ENCODE measurements around the gene PPTC7. TPM values are rescaled to one million over a fixed set of nuclear protein-coding genes. Genes with fewer than 3 reads are reported as not detected.
A peak's percentile ranks its signal among the peaks of the same experiment; 100 is the strongest.

The PPTC7 gene
- total and polyA plus RNA-seq, 10 of the 15 experiments (the other 5 are each of a cell fraction or from before 2014, with no cell fraction given), result 4.0 to 69.6 (median 12.3) TPM

DNA sequence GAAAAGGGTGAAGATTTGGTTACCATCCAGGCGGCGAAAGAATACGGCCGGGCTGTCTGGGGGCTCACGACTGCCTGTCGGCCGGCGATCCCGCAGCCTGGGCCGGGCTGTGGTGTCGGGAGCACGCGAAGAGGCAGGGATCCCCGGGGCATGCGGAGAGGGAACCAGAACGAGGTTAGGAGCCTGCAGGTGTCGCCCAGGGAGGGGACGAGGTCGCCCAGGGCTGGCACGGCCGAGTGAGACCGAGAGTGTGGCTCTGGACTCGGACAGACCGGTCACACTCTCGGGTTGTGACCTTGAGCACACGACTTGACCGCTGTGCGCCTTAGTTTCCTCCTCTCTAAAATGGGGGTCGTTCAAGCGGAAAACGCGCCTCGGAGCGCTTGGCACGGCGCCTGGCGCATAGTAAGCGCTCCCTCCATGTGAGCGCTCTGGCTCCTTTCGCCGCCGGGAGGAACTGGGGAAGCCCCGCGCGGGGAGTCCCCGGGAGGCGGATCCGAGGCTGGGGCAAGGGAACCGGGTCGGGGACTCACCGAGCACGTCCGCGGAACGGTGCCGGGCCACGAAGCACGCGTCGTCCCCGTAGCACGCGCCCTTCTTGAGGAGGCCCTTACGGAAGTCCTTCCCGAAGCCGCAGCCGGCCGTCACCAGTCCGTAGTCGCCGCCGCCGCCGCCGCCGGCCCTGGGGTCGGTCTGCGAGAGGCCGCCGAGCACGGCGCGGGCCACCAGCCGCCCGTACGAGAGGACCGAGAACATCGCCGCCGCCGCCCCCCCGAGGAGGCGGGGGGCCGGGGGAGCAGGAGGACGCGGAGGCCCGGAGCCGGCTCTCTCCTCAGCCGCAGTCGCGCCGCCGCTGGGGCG, 612 bp downstream of the PPTC7 start (continued):
- TF ChIP-seq, protein P1, sequence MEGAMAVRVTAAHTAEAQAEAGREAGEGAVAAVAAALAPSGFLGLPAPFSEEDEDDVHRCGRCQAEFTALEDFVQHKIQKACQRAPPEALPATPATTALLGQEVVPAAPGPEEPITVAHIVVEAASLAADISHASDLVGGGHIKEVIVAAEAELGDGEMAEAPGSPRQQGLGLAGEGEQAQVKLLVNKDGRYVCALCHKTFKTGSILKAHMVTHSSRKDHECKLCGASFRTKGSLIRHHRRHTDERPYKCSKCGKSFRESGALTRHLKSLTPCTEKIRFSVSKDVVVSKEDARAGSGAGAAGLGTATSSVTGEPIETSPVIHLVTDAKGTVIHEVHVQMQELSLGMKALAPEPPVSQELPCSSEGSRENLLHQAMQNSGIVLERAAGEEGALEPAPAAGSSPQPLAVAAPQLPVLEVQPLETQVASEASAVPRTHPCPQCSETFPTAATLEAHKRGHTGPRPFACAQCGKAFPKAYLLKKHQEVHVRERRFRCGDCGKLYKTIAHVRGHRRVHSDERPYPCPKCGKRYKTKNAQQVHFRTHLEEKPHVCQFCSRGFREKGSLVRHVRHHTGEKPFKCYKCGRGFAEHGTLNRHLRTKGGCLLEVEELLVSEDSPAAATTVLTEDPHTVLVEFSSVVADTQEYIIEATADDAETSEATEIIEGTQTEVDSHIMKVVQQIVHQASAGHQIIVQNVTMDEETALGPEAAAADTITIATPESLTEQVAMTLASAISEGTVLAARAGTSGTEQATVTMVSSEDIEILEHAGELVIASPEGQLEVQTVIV (IDR thresholded peaks at IDR 0.05; ENCODE audit: borderline replicate concordance, partially characterized antibody), result no peak
- TF ChIP-seq SIN3A (IDR thresholded peaks at IDR 0.05; ENCODE audit: low read depth, low read length) (no peak; the same call in 1 of the 2 replicates), KDM1A (IDR thresholded peaks at IDR 0.05; ENCODE audit: borderline replicate concordance) (no peak), POLR2AphosphoS5 (IDR thresholded peaks at IDR 0.05; ENCODE audit: low read length) (peak; percentile 61; the same call in 1 of the 2 replicates), SMAD1 (IDR thresholded peaks at IDR 0.05; ENCODE audit: low read depth, partially characterized antibody) (no peak), BCL3 (IDR thresholded peaks at IDR 0.05; ENCODE audit: borderline replicate concordance, insufficient read depth, low read depth, low read length, poor library complexity, severe bottlenecking) (peak; percentile 46), POU2F2 (IDR thresholded peaks at IDR 0.05; ENCODE audit: borderline replicate concordance, low read depth, low read length) (0 out of 3 replicates have a peak, but pooled peaks have one; percentile 31), PAX5 (IDR thresholded peaks at IDR 0.05; ENCODE audit: borderline replicate concordance, low read depth, low read length) (peak; percentile 87), RFX5 (IDR thresholded peaks at IDR 0.05; ENCODE audit: low read depth, low read length) (no peak), ZNF217 (IDR thresholded peaks at IDR 0.05) (peak; percentile 54; the same call in 1 of the 2 replicates), MLLT1 (IDR thresholded peaks at IDR 0.05) (peak; percentile 92), EP300 (IDR thresholded peaks at IDR 0.05; ENCODE audit: borderline replicate concordance in 1 of 2, control insufficient read depth in 1 of 2, low read depth in 2 of 2, low read length in 2 of 2) (peak in 1 of 2 experiments; percentile 26; a peak in 1 of 4 replicates), IKZF1 (conservative IDR thresholded peaks at IDR 0.05) (peak; percentile 76), TAF1 (IDR thresholded peaks at IDR 0.05; ENCODE audit: borderline replicate concordance, low read depth, low read length) (peak; percentile 58)
- TF ChIP-seq, protein P2, sequence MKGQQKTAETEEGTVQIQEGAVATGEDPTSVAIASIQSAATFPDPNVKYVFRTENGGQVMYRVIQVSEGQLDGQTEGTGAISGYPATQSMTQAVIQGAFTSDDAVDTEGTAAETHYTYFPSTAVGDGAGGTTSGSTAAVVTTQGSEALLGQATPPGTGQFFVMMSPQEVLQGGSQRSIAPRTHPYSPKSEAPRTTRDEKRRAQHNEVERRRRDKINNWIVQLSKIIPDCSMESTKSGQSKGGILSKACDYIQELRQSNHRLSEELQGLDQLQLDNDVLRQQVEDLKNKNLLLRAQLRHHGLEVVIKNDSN (IDR thresholded peaks at IDR 0.05; ENCODE audit: borderline replicate concordance, extremely low read length, insufficient read depth, low read depth, low read length), result no peak
- TF ChIP-seq, protein P3, sequence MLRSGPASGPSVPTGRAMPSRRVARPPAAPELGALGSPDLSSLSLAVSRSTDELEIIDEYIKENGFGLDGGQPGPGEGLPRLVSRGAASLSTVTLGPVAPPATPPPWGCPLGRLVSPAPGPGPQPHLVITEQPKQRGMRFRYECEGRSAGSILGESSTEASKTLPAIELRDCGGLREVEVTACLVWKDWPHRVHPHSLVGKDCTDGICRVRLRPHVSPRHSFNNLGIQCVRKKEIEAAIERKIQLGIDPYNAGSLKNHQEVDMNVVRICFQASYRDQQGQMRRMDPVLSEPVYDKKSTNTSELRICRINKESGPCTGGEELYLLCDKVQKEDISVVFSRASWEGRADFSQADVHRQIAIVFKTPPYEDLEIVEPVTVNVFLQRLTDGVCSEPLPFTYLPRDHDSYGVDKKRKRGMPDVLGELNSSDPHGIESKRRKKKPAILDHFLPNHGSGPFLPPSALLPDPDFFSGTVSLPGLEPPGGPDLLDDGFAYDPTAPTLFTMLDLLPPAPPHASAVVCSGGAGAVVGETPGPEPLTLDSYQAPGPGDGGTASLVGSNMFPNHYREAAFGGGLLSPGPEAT (IDR thresholded peaks at IDR 0.05; ENCODE audit: low read depth), result 0 out of 2 replicates have a peak, but pooled peaks have one; percentile 53
- TF ChIP-seq, protein P4, sequence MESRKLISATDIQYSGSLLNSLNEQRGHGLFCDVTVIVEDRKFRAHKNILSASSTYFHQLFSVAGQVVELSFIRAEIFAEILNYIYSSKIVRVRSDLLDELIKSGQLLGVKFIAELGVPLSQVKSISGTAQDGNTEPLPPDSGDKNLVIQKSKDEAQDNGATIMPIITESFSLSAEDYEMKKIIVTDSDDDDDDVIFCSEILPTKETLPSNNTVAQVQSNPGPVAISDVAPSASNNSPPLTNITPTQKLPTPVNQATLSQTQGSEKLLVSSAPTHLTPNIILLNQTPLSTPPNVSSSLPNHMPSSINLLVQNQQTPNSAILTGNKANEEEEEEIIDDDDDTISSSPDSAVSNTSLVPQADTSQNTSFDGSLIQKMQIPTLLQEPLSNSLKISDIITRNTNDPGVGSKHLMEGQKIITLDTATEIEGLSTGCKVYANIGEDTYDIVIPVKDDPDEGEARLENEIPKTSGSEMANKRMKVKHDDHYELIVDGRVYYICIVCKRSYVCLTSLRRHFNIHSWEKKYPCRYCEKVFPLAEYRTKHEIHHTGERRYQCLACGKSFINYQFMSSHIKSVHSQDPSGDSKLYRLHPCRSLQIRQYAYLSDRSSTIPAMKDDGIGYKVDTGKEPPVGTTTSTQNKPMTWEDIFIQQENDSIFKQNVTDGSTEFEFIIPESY (IDR thresholded peaks at IDR 0.05), result no peak

Measured in GM12878 (cell line).